Heart right ventricle (tissue), 16 donors: ENCODE results near the gene SERTAD2. TPM values are rescaled to one million over a fixed set of nuclear protein-coding genes. Genes with fewer than 3 reads are reported as not detected.

ENCODE experiments used
- ATAC-seq, 8 donors: fragments of 200-7000 bp; cut with Tn5 transposase; one replicate each; pipeline ENCODE4 v1.9.1; 2020; ENCODE audit warnings: mild to moderate bottlenecking in 8 of 8, moderate library complexity in 8 of 8, moderate number of reproducible peaks in 1 of 8
- DNase-seq, 2 donors: peaks; one replicate each; pipeline ENCODE4 v3.0.0-alpha.2; 2020
- H3K27ac ChIP-seq, 10 donors: fragments of 200-600 bp; sonication (generic) in 2 of 10; one replicate each; pipeline versions ENCODE4 v1.5.0 to v1.8.0; 2020 to 2022; ENCODE audit warnings: mild to moderate bottlenecking in 3 of 10
- H3K27me3 ChIP-seq, 7 donors: fragments of 200-600 bp; one replicate each; pipeline ENCODE4 v1.8.0; 2021 to 2022; ENCODE audit warnings: mild to moderate bottlenecking in 2 of 7
- H3K36me3 ChIP-seq, 9 donors: fragments of 200-600 bp; sonication (generic) in 1 of 9; one replicate each; pipeline versions ENCODE4 v1.5.0 to v1.8.0; 2020 to 2022; ENCODE audit warnings: mild to moderate bottlenecking in 2 of 9
- H3K4me1 ChIP-seq, 9 donors: fragments of 200-600 bp; sonication (generic) in 1 of 9; one replicate each; pipeline versions ENCODE4 v1.5.0 to v1.8.0; 2020 to 2022; ENCODE audit warnings: mild to moderate bottlenecking in 4 of 9
- H3K4me3 ChIP-seq, 10 donors: fragments of 200-600 bp; sonication (generic) in 2 of 10; one replicate each; pipeline versions ENCODE4 v1.5.0 to v1.8.0; 2020 to 2022; ENCODE audit warnings: mild to moderate bottlenecking in 7 of 10, moderate library complexity in 2 of 10
- H3K9me3 ChIP-seq, 11 donors: fragments of 200-600 bp in 10 of 11; sonication (generic) in 2 of 11; one replicate each; pipeline versions ENCODE4 v1.5.0 to v1.8.0; 2013 to 2022; ENCODE audit warnings: mild to moderate bottlenecking in 2 of 11, control low read depth in 1 of 11, moderate library complexity in 1 of 11
- CTCF ChIP-seq, 9 donors: fragments of 200-600 bp; sonication (generic) in 2 of 9; IDR thresholded peaks; one replicate each; pipeline versions ENCODE4 v1.5.0 to v1.8.0; 2021 to 2022; ENCODE audit warnings: antibody characterized with exemption in 9 of 9, mild to moderate bottlenecking in 5 of 9, moderate library complexity in 1 of 9
- WGBS, 2 donors: extraction: QIAGEN DNeasy Blood & Tissue Kit; methylation state at CpG; one replicate each; pipeline ENCODE4 v1.1.7; 2013; ENCODE audit warnings: inconsistent platforms in 1 of 2; 5-methylcytosine and 5-hydroxymethylcytosine counted together
- intact Hi-C, 10 donors: fragments of 100-400 bp; cut with DNase I; formaldehyde crosslinking; loops; one replicate each; pipeline versions ENCODE4 v1.11.1 to v1.14.2; 2022
- polyA plus RNA-seq, 2 donors: library from polyadenylated mRNA; stranded (reverse); fragments of 200-250 nt; gene quantifications; one replicate each; pipeline ENCODE4 v1.2.3, GENCODE V29; 2013
- total RNA-seq, 10 donors: library from RNA; stranded (reverse); fragmentation: NEBNext Ultra II Directional in 3 of 10; extraction: Animal tissue kit (Norgen Biotek cat#: 25700) in 3 of 10; gene quantifications; one replicate each; pipeline versions ENCODE4 v1.2.1 to v1.2.4, GENCODE V29; 2021 to 2023
- donor health status: Arrhythmogenic right ventricular cardiomyopathy.
- donor health status: ischemic (EF 13 %, LVEDD 7.1; RV severe dilation, severe dysfunction).
- donor health status: healthy with polysubstance abuse.
- donor health status: DM: no; HTN: yes; CAD: no.
- donor health status: DM: no; HTN: no; CAD: no.
- donor health status: ischemic (EF 25% LVEDD 6.9; RV normal size, moderate dysfunction).
- donor health status: ischemic (EF 25% LVEDD 5.7; RV mildly dilated, moderate dysfunction).
- donor health status: healthy.
- donor health status: DM: yes; HTN: yes; CAD: no.
- donor health status: Ischemic cardiomyopathy.
- donor health status: ischemic (EF 35%, LVEDD 5.7; RV mildly dilated, moderate dysfunction).
- donor health status: nonischemic (EF 11% LVEDD 7.7; RV severe dilation, severe dysfunction).
- donor health status: DM: yes; HTN: yes; CAD: no.
- donor health status: PGD.
- donor health status: ischemic (EF 29% LVEDD 5.4; RV normal size, mild dysfunction).
- donor health status: nonischemic (EF 23%, LVEDD 6.1; RV moderate dilation, normal function).

Gene SERTAD2
- total and polyA plus RNA-seq, 12 donors: 5.6 to 20.9 (median 16.0) TPM

GRCh38 chr2:64655873-64656272 lies 2.2 kb upstream of the SERTAD2 start:
- H3K27me3 ChIP-seq: no peaks in the 10 kb centered on the region
- no peak for ATAC-seq
- intact Hi-C loops: loop anchor here in 4 of 10 donors (2.0 to 5.0 kb wide), 4 partner anchors 91 to 111 kb away; no protein-coding TSS in a partner anchor
- H3K4me1 ChIP-seq: peaks cover 0 to 52% (median 33%) of the 10 kb centered on the region in 9 donors
- DNase-seq: no peak
- peak overlapping the region in 1 of 10 donors; percentile 99 for H3K27ac ChIP-seq
- H3K9me3 ChIP-seq: no peaks in the 10 kb centered on the region
- WGBS, 2 donors: 61 to 71% methylated on average over 3 of the region's 3 CpGs
- H3K36me3 ChIP-seq: no peaks in the 10 kb centered on the region
- no peak overlapping the region for H3K4me3 ChIP-seq
- no peak for TF ChIP-seq CTCF (IDR thresholded peaks at IDR 0.05)

GRCh38 chr2:64655018-64655664 lies 1.4 kb upstream of the SERTAD2 start:
- intact Hi-C loops: loop anchor here in 4 of 10 donors (2.0 to 5.0 kb wide), 4 partner anchors 92 to 112 kb away; no protein-coding TSS in a partner anchor
- ATAC-seq (no peak), DNase-seq (no peak)
- H3K9me3 ChIP-seq: no peaks in the 10 kb centered on the region
- no peaks in the 10 kb centered on the region for H3K27me3 ChIP-seq
- WGBS, 2 donors: 52 to 56% methylated on average over 7 of the region's 7 CpGs
- H3K36me3 ChIP-seq: no peaks in the 10 kb centered on the region
- H3K4me1 ChIP-seq: peaks cover 0 to 60% (median 40%) of the 10 kb centered on the region in 9 donors
- TF ChIP-seq CTCF (IDR thresholded peaks at IDR 0.05): peak in 4 of 9 donors; percentile 6 to 24 (median 14)
- H3K27ac ChIP-seq: peak overlapping the region in 9 of 10 donors; percentile 97 to 100 (median 99)
- H3K4me3 ChIP-seq: peak overlapping the region in 8 of 10 donors; percentile 65 to 99 (median 87)

- H3K36me3 ChIP-seq: no peaks in the 10 kb centered on the region
- 0 to 1% methylated on average over 68 to 70 of the region's 70 CpGs for WGBS, 2 donors
- ATAC-seq (peak; percentile 53 to 77 (median 62)), DNase-seq (peak; percentile 75 to 76)
- H3K4me1 ChIP-seq: peaks cover 0 to 69% (median 49%) of the 10 kb centered on the region in 9 donors
- H3K27ac ChIP-seq: peak overlapping the region; percentile 86 to 100 (median 99)
- H3K27me3 ChIP-seq: no peaks in the 10 kb centered on the region
- TF ChIP-seq CTCF (IDR thresholded peaks at IDR 0.05): no peak
- intact Hi-C loops: loop anchor here in 6 of 10 donors (1.0 to 5.0 kb wide), 8 partner anchors 78 to 132 kb away; partner anchors contain the start of gene AFTPH (in 1 of the 6)
- H3K9me3 ChIP-seq: no peaks in the 10 kb centered on the region
- peak overlapping the region; percentile 62 to 99 (median 87) for H3K4me3 ChIP-seq
These were observed 524 bp upstream of the SERTAD2 start for GRCh38 chr2:64654063-64654811.
